Thyroid gland (tissue), 4 donors: Measurements from ENCODE around the gene NPBWR2. TPM values are rescaled to one million over a fixed set of nuclear protein-coding genes. Genes with fewer than 3 reads are reported as not detected.

Experiments used
- DNase-seq, 2 donors: peaks; one replicate each; pipeline ENCODE4 v3.0.0-alpha.2; 2019
- H3K27ac ChIP-seq, 3 donors: fragments of 200-600 bp; sonication (generic); 1 replicate in 2 of 3; 2 replicates in 1 of 3; pipeline ENCODE4 v1.5.1; 2016 to 2019; ENCODE audit warnings: mild to moderate bottlenecking in 1 of 3, moderate library complexity in 1 of 3
- H3K27me3 ChIP-seq: fragments of 200-600 bp; sonication (generic); one replicate; pipeline ENCODE4 v1.5.1; 2019
- H3K36me3 ChIP-seq, 2 donors: fragments of 200-600 bp; sonication (generic); one replicate each; pipeline ENCODE4 v1.5.1; 2016 to 2019
- H3K4me1 ChIP-seq, 2 donors: fragments of 200-600 bp; sonication (generic); one replicate each; pipeline ENCODE4 v1.5.1; 2017 to 2019
- H3K4me3 ChIP-seq, 3 donors: fragments of 200-600 bp; sonication (generic); replicated peaks in 1 of 3; 1 replicate in 2 of 3; 2 replicates in 1 of 3; pipeline ENCODE4 v1.5.1; 2016; ENCODE audit warnings: mild to moderate bottlenecking in 1 of 3
- H3K9me3 ChIP-seq: fragments of 200-600 bp; sonication (generic); one replicate; pipeline ENCODE4 v1.5.1; 2017
- CTCF ChIP-seq, 6 experiments: fragments of 200-600 bp in 3 of 6; fragments of 450-650 bp in 3 of 6; sonication (generic) in 3 of 6; IDR thresholded peaks; one replicate each; pipeline ENCODE4 v1.5.1; 2016 to 2019; ENCODE audit warnings: antibody characterized with exemption in 6 of 6, mild to moderate bottlenecking in 2 of 6, inconsistent platforms in 1 of 6, moderate library complexity in 1 of 6
- POLR2A ChIP-seq, 2 donors: fragments of 450-650 bp; IDR thresholded peaks; one replicate each; pipeline ENCODE4 v1.6.1; 2017; ENCODE audit warnings: antibody characterized with exemption in 2 of 2, mild to moderate bottlenecking in 2 of 2, moderate library complexity in 1 of 2
- WGBS, 2 donors: methylation state at CpG; one replicate each; pipeline ENCODE4 v1.1.5; 2017; 5-methylcytosine and 5-hydroxymethylcytosine counted together
- intact Hi-C: fragments of 100-400 bp; cut with DNase I; formaldehyde crosslinking; loops from one replicate; pipeline ENCODE4 v1.15.1; 2023
- total RNA-seq, 4 donors: library from RNA; depleted of rRNA; stranded (reverse); fragments of >200 nt; gene quantifications; one replicate each; pipeline ENCODE4 v1.2.3, GENCODE V29; 2016

The NPBWR2 gene
- total RNA-seq, 4 donors from 2014 or later: not detected

- intact Hi-C loops: no loop called here
- H3K27me3 ChIP-seq: no peaks in the 10 kb centered on the region
- H3K4me1 ChIP-seq: peaks cover 7% of the 10 kb centered on the region in 2 donors
- no peaks in the 10 kb centered on the region for H3K9me3 ChIP-seq
- no peak overlapping the region for H3K4me3 ChIP-seq
- DNase-seq: no peak
- H3K27ac ChIP-seq: no peak overlapping the region
- no peaks in the 10 kb centered on the region for H3K36me3 ChIP-seq
- 75 to 87% methylated on average over 11 of the region's 12 CpGs for WGBS, 2 donors
- no peak for TF ChIP-seq CTCF (IDR thresholded peaks at IDR 0.05)
- no peak for TF ChIP-seq POLR2A (IDR thresholded peaks at IDR 0.05)
Observed at GRCh38 chr20:64058536-64058935, 48.8 kb downstream of the NPBWR2 start.

GRCh38 chr20:64057628-64058498 is 49.5 kb downstream of the NPBWR2 start:
- Histone ChIP-seq H3K27me3 (no peaks in the 10 kb centered on the region), H3K4me1 (peaks cover 6 to 7% of the 10 kb centered on the region in 2 donors), H3K4me3 (no peak overlapping the region), H3K9me3 (no peaks in the 10 kb centered on the region), H3K27ac (peak overlapping the region in 2 of 3 donors; percentile 38 to 59), H3K36me3 (no peaks in the 10 kb centered on the region)
- TF ChIP-seq POLR2A (IDR thresholded peaks at IDR 0.05) (no peak), CTCF (IDR thresholded peaks at IDR 0.05) (peak; percentile 47 to 86 (median 67))
- intact Hi-C loops: no loop called here
- peak; percentile 69 to 72 for DNase-seq
- 40% methylated on average over 20 to 21 of the region's 33 CpGs for WGBS, 2 donors

DNA sequence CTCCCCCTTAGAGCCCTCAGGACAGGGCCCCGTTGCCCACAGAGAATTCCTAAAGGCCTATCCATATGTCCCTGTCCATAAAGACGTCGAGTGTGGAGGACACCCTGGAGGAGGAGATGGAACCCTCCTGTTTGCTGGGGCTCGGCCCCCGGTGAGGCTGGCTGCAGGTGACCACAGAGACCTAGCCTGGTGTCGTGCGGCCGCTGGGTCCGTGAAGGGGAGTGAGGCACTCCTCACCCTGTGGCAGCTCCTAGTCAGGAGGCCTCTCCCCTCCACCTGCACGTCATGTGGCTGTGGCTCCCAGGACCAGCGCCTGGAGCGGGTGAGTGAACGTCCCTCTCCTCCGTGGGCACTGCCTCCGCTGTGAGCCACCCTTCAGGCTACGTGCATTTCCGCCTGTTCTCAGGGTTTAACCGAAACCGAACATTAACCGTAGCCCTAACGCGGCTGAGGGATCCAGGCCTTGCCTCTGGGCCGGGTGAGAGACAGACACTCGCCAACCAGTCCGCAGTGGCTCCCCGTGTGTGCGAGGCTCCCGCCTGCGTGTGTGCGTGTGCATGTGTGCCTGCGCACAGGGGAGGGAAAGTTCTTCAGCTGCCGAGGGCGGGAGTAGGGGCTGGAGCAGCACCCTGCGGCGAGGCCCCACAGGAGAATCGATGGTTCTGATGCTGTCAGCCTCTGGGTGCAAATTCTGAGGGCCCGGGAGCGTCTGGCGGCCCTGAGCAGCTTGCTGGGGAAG is 50.3 kb downstream of the NPBWR2 start:
- TF ChIP-seq CTCF (IDR thresholded peaks at IDR 0.05) (no peak), POLR2A (IDR thresholded peaks at IDR 0.05) (no peak)
- intact Hi-C loops: no loop called here
- no peaks in the 10 kb centered on the region for H3K36me3 ChIP-seq
- H3K4me3 ChIP-seq: no peak overlapping the region
- DNase-seq: no peak
- no peaks in the 10 kb centered on the region for H3K27me3 ChIP-seq
- 55 to 65% methylated on average over 18 to 31 of the region's 39 CpGs for WGBS, 2 donors
- H3K4me1 ChIP-seq: peaks cover 0 to 1% of the 10 kb centered on the region in 2 donors
- H3K9me3 ChIP-seq: no peaks in the 10 kb centered on the region
- H3K27ac ChIP-seq: peak overlapping the region in 2 of 3 donors; percentile 38 to 59

GRCh38 chr20:64056639-64056888 is 50.8 kb downstream of the NPBWR2 start:
- H3K4me3 ChIP-seq: no peak overlapping the region
- no peak for DNase-seq
- H3K27ac ChIP-seq: peak overlapping the region in 2 of 3 donors; percentile 38 to 59
- intact Hi-C loops: no loop called here
- no peaks in the 10 kb centered on the region for H3K36me3 ChIP-seq
- TF ChIP-seq POLR2A (IDR thresholded peaks at IDR 0.05) (no peak), CTCF (IDR thresholded peaks at IDR 0.05) (no peak)
- H3K27me3 ChIP-seq: no peaks in the 10 kb centered on the region
- 44 to 58% methylated on average over 7 of the region's 7 CpGs for WGBS, 2 donors
- no peaks in the 10 kb centered on the region for H3K9me3 ChIP-seq
- no peaks in the 10 kb centered on the region for H3K4me1 ChIP-seq
